ENCODE data around the gene DOCK1.
A peak's percentile ranks its signal among the peaks of the same experiment; 100 is the strongest.

The DOCK1 gene

DNA sequence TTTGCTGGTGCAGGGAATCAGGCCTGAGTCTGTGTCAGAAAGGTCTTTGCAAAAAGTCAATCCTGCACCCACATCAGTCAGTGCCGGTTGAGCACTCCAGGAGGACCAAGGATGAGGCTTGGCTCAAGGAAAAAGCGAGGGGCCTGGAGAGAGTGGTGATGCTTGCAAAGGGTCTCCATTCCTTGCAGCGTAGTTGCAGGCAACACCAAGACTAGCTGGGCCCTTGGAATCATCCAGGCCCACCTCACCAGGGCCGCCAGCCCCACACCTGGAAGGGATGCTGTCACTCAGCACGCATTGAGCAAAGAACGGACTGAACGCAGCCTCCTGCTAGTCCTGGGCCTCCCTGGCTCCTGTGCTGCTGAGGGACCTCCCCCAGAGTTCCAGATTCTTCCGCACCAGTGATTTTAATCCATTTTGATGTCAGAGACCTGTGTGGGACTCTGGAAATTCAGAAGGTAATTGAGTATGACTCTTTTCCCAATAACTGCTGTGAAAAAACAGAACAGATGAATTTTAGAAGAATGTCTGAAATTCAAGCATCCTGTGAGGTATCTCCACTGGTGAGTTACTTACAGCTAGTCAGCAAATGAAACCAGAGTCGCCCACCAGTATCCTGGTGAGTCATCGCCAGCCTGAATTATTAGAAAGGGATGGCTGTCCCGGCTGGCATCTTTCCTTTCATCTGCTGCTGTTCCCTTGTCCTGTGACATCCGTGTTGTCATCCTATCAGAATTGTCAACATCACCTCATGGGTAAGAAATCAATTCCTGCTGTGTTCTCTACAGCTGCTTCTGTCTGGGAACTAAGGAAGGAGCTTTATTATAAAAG is 493.1 kb downstream of the DOCK1 start:
- peak in 1 of 2 experiments; percentile 12 for DNase-seq (ENCODE audit: low read depth in 2 of 2)

DNA sequence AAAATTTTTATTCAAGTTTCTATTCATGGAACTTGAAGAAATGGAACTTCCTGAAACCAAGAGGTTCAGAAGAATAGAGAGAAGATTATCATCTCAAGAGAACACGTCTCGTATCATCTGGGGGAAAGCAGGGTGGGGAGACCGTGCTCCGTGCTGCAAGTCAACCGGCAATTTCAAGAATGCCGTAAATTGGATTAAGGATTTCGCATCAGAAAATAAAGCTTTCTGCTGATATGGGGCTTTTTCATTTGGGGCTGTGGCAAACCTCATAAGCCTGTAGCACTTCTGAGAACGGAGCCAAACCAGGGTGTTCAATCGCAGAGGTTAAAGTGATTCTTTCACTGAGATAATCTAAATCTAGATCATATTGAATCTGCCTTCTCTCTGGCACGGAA is 493.7 kb downstream of the DOCK1 start:
- DNase-seq (ENCODE audit: low read depth in 2 of 2) = no peak

DNA sequence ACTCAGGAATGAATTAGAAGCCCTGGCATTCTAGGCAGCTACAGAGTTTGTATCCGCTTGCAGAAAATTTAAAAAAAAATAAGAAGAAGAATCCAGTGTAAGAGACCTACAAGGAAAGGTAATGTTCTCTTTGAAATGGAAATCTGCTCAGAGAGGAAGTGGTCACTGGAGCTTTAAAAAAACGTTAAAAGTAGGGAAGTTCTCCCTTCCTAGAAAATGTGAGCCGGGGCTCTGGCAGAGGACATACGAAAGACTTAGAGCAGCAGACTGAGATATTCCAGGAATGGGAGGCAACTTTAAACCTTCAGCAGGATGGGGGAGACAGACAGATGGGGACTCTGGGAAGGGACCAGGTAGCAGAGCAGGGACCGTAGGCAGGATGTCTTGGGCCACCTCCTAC is 494.4 kb downstream of the DOCK1 start:
- DNase-seq (ENCODE audit: low read depth in 2 of 2) = no peak

DNA sequence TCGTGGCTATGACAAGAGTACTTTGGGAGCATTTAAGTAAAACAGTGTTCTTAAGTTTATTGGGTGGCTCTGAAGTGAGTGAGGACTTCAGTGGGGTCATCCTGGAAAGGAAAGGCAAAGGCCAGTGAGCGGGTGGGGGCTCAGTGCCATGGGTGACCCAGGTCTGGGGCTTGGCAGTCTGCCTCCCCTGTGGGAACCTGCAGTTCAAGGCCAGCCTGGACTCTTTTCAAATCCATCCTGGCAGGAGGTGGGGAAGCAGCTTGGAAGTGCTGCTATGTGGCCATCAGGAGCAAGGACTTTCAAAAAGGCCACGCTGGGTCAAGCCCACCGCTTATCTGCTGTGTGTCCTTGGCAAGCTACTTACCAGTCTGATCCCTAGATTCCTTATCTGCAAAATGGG is 495.0 kb downstream of the DOCK1 start:
- no peak for DNase-seq (ENCODE audit: low read depth in 2 of 2)

DNA sequence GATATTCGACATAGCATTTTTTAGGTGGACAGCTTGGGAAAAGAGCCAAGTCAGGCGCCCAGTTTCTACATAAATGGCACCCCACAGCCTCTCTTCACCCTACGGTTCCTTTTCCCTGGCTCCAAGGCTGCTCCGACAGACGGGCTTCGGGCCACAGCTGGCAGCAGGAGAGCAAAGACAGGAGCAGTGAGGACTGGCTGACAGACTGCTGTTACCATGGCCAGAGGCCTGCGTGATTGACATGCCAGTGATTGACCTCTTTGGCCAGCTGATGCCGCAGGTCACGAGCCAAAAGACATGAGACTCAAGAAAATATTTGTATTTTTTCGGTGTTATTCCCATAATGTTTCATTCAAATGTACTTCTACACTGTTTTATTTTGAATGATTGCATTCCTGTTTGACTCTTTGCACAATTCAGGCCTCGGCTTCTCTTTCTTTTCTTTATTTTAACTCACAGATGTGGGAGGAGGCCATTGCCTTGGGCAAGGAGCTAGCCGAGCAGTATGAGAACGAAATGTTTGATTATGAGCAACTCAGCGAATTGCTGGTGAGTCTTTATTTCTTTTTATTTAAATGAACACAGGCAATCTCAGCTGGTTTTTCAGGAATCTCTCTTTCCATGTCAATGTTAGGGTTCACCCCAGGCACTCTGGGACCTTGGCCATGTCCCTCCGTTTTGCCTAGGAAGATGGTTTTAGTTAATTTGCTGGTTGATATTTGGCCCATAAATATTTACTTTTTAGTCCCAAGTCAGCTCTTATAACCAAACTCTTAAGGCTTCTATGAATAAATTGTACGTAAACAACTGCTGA is 497.6 kb downstream of the DOCK1 start:
- DNase-seq (ENCODE audit: low read depth in 2 of 2) = no peak

DNA sequence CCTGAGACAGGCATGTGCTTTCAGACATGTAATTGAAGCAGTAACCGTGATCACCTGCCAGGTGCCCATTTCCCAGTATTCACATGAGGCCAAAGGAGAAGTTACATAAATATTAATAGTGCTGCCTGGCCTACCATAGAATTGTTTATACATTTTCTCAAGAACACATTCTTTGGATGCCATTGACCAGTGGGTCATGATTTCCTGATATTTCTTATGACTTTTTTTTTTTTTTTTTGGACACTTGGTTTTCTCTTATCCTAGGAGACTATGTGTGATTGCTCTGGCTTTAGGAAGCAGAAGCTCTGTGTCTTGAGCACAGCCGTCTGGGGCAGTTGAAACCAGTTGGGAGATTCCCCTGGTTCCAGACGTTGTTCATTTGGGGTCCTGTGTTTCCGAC is 500.0 kb downstream of the DOCK1 start:
- DNase-seq (ENCODE audit: low read depth in 2 of 2) = no peak

DNA sequence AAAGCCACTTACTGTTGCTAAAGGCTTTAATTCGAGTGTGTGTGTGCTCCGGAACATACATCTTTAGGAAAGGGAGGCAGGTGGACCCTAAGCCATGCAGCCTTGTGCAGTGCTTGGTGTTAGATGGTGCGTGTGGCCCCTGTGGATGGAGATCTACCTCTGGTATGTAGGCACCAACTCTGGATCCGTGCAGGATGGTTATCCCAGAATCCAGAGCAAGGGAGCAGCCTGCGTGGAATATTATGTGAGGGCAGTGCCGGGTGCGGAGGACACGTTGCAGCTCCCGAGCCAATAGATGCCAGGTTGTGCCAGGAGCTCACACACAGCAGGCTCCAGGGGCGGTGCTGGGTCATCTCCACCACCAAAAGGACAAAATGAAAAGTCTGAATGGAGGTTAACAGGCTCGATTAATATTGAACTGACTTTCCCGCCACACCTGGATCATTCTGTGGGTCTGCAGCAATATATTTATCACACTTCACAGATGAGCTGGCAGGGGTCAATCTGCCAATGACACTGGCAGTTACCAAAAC is 500.9 kb downstream of the DOCK1 start:
- DNase-seq (ENCODE audit: low read depth in 2 of 2) = no peak

DNA sequence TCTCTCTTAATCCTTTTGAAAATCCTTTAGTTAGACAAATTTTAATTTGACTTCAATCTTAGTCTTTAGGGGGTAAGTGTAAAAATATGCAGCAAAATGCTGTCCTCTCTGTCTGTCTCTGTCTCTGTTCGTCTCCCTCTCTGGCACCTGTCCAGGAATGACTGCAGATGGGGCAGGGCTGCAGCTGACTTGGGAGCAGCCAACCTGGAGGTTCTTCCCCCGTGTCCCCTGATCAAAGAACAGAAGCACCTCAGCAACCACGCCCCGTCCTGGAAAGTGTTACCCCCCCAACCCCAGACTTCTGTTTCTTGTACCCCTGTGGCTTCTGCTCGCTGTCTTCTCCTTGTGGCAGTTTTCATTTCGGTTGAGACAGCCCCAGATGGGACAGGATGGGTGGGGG is 502.3 kb downstream of the DOCK1 start:
- no peak for DNase-seq (ENCODE audit: low read depth in 2 of 2)

DNA sequence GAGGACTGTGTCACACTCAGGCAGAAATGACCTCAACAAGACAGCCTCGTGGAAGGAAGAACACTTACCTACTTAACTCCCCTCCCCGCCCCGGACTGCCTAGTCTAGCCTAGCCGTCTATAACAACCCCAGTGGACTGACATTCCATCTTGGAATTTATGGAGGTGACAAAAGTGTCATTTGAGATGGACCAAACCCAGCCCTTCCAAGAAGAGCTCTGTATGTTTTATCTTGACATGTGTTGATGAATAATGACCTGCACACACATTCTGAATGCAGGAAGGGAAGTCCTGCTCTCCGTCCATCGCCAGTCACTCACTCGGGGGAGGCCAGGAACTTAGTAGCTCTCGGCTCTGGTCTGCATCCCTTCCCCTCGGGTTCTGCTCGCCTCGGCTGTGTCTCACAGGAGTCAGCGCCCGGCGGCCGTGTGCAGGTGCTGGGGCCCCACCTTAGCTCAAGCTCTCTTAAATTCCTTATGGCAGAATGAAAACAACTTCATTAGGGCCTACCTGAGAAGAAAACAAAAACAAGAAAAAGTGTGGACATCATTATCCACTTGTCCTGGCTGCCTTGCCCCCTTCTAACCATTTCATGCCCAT is 503.0 kb downstream of the DOCK1 start:
- no peak for DNase-seq (ENCODE audit: low read depth in 2 of 2)

DNA sequence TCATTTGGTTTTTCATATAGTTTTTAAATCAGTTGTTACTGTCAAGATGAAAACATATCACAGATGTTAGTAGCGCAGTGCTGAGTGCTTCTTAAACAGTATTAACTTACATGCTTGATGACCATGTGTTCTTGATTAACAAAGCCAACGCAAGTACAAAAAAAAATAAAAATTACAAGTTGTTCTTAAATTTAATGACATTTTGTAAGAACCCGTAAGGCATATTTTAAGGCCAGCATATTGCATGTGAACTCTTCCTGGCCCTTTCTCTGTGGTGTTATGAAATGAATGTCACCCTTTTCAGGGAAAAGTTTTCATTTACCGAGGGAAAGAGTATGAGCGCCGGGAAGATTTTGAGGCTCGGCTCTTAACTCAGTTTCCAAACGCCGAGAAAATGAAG is 503.5 kb downstream of the DOCK1 start:
- peak; percentile 36 to 37 for DNase-seq (ENCODE audit: low read depth in 2 of 2)

DNA sequence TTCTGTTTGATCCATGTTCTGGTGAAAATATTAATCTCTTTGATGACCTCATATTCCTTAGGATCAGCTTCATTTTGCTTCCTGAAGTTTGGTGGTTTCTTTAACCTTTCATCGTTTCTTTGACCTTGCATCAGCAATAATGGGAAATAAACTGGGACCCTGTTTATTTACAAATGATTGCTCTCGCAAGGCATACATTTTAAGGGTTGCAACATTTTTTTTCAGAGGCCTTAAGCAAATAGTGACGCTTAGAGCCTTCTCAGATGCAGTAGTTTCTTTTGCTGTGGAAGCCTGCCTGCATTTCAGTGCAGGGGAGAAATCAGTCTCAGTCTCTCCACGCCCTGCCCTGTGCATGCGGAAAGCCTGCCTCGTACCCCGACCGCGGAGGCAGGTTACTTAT is 504.8 kb downstream of the DOCK1 start:
- no peak for DNase-seq (ENCODE audit: low read depth in 2 of 2)

DNA sequence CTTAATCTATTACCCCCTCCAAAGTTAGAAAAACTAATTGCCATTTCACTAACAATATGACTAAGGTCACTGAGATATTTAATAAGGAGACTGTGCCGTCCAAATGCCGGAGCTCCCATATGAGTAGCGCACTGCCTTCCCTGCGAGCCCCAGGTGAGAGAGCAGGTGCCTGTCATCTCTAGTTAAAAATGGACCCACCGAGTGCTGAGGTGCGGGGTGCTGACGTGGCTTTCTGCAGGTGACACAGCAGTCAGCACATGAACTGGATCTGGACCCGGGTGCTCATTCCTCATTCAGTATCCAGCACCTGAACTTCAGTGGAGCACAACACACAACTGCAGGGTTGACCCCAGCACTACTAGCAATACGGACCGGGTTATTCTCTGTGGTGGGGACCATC is 505.8 kb downstream of the DOCK1 start:
- no peak for DNase-seq (ENCODE audit: low read depth in 2 of 2)

DNA sequence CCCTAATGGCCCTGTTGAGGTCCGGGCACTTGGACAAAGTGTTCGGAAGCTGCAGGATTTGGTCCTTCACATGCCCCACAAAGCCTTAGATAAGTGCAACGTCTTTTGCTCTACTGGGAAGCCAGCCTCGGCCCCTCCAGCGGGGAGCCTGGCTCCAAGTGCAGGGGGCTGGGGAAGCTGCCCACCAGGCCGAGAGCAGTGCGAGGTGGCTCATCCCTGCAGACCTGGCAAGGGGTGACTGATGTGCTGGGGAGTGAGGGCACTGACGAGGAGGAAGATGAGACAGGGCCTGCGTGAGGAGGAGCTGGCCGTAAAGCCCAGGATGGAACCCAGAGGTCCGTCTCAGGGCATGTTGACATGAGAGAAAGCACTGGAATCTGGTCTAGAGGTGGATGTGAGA is 508.1 kb downstream of the DOCK1 start:
- DNase-seq (ENCODE audit: low read depth in 2 of 2) = no peak

DNA sequence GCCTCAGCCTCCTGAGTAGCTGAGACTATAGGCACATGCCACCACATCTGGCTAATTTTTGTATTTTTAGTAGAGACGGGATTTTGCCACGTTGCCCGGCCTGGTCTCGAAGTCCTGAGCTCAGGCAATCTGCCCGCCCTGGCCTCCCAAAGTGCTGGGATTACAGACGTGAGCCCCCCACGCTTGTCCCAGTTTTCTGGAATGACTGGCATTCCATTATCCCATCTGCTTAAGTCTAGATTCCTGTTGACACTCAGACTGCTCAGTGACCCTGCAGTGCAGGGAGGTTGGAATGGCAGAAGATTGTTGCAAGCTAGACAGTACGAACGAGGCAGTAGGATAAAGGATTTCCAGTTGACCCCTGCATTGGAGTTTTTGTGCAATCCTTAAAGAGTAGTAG is 508.8 kb downstream of the DOCK1 start:
- no peak for DNase-seq (ENCODE audit: low read depth in 2 of 2)

DNA sequence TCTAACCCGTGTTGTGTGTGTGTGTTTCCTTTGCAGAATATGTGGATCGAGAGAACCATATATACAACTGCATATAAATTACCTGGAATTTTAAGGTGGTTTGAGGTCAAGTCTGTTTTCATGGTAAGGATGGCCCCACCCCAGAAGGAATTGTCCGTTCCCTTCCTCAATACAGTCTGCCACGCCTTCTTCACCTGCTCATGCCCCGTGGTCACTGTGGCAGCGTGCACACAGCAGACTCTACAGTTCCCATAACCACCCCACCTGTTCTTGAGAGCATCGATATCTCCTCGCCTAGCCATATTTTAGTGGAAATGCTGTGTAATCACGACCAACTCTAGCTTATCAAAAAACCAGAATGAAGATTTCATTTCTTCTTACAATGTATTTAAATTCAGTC is 509.9 kb downstream of the DOCK1 start:
- DNase-seq (ENCODE audit: low read depth in 2 of 2) = no peak

DNA sequence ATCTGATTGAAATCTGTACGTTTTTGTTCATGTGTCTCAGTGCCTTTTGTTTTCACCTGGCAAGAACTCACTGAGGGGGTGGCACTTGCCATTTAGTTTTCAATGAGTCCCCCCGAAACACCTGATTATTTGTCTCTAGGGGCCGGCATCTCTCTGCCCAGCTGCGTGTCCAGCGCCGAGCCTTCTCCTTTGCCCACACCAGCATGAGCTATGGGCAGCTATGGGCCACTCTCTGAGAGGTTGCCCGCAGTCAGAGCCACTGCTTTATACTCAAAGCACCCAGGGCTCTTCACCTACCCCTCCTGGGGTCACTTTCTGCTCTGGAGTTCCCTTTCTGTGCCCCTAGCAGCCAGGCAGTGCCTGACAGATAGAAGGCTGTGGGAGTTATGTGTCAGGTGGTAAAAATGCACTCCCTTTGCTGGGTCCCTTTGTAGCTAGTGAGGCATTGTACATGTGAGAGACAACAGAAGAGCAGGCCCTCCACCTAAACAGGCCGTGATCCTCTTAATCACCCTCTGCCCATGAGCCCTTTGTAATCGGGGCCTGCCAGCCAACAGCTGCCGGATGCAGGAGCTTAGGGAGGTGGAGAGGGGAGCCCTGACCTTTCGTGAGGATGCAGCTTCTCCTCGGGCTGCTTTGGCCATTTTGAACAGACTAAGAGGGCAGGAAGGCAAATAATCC is 510.8 kb downstream of the DOCK1 start:
- DNase-seq (ENCODE audit: low read depth in 2 of 2) = no peak

DNA sequence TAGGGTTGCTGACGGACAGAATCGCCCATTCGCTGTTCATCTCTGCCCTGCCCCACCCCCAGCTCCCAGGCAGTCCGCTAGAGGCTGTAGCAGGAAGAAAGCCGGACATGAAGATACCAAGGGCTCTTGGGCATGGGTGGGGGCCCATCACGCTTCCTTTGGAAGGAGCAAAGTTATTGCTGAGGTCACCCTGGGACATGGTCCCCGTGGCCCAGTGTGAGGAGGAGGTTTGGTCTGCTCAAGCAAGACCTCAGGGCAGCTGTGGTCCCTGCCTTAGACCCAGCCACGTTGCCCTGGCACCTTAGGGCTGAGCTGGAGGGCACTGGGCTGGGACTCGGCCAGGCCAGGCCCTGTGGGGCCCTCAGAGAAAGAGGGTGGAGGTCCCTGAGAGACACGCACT is 511.8 kb downstream of the DOCK1 start:
- DNase-seq (ENCODE audit: low read depth in 2 of 2) = no peak

DNA sequence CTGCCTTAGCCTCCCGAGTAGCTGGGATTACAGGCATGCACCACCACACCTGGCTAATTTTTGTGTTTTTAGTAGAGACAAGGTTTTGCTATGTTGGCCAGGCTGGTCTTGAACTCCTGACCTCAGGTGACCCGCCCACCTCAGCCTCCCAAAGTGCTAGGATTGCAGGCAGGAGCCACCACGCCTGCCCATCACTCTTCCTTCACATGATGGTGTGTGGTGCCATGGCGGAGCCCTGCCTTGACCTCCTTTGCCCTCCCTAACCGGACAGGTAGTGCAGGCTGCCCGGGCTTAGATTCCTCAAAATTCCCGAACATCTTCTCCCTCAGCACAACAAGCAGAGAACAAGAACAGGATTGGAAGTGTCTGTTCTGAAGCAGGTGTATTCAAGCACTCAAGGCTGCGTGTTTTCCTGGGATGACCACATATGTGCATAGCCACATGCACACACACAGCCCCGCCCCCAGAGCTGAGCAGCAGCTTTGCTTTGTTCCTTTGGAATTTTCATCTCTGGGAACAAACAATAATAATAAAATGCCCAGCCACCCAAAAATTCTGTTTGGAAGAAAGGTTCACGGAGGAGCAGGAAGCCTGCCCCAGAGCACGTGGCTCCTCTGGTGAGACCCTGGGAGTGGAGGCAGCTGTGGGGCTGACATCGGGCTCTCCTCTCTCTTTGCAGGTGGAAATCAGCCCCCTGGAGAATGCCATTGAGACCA is 512.6 kb downstream of the DOCK1 start:
- no peak for DNase-seq (ENCODE audit: low read depth in 2 of 2)

DNA sequence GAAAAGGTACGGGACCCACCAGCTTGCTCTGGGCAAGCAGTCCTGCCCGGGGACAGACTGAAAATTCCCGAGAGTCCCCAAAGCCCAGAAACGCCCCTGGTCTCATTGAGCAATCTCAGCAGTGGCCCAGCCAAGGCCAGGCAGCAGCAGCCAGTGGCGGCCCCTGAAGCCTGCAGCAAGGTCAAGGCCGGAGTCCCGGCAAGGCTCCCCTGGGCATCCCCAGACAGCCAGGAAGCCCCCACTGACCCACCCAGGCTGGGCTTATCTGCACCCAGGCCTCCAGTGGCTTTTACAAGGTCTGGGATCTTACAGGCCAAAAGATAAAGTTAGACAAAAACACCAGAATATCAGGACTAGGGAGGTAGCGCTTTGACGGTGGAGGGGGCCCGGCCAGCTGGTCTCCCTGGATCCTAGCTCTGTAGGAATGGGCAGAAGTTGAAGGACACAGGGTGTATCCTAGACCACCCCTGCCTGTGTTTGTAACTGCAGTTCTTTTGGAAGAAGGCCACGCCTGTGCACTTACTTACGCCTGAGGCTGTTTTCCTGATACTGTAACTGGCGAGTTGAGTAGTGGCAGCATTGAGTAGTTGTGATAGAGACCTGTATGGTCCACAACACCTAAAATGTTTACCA is 513.4 kb downstream of the DOCK1 start:
- no peak for DNase-seq (ENCODE audit: low read depth in 2 of 2)

DNA sequence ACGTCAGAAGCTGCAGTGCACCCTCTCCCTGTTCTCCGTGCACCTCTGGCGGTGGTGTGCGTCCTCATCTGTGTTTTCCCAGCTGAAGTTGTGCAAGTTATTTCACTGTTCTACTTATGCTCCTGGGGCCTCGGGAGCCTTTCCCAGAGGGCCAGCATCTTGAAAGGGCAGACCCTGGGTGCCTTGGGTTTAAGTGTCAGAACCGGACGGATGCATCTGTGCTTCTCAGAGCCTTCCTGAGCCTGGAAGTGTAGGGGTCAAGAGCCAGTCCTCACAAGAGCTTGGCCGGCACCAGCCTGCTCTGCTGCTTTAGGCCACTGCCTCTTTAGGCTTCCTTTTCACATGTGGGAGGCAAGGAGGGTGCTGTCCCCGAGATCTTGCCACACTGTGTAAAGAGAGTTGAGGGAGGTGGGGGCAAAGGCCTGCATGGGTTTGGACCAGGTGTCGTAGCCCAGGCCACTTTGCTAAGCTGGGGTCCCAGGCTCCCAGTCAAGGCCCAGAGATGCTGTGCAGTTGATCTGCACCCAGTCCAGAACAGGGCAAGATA is 515.0 kb downstream of the DOCK1 start:
- DNase-seq (ENCODE audit: low read depth in 2 of 2) = no peak

Data from fibroblast of skin of left biceps (primary cell).